T1000 (cell line): ENCODE measurements around the gene IRS2.

Source experiments
- DNase-seq: peaks from one replicate; lab custom pipeline; 2025; ENCODE audit warnings: mixed read lengths; lab: John Stamatoyannopoulos, UW

Gene IRS2

GRCh38 chr13:109706015-109706715, 80.2 kb downstream of the IRS2 start:
- DNase-seq, result no peak

- no peak for DNase-seq
Measured at GRCh38 chr13:109704771-109705635, 81.4 kb downstream of the IRS2 start.

GRCh38 chr13:109703250-109703649, 83.1 kb downstream of the IRS2 start:
- no peak for DNase-seq
